ENCODE data around the gene TOP1. TPM values are rescaled to one million over a fixed set of nuclear protein-coding genes. Genes with fewer than 3 reads are reported as not detected.

Gene TOP1
- total RNA-seq, 1 experiment from 2014 or later = 125 TPM

DNA sequence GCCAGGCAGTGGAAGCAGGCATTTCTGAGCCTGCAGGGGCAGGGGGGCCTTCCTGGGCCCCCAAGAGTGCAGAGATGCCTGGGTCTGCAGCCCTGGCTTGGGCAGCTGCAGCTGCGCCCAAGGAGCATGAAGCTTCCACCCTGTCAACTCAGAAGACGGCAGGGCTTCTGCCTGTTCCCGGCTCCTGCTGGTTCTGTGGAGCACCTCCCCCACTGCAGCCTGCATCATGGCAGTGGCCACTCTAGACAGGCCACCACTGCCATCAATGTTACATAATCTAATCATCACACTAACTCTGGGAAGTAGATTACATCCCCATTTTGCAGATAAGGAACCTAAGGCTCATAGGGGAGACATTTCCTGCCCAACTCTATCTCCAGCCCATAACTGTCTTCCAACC, 21.1 kb upstream of the TOP1 start:
- no peak overlapping the region for H3K4me3 ChIP-seq (ENCODE audit: low read depth, low read length, poor library complexity, severe bottlenecking)
- ChIA-PET CTCF (no interaction called here), POLR2A (ENCODE audit: low non-redundant PET) (no interaction called here)
- H3K27me3 ChIP-seq (replicated peaks; ENCODE audit: insufficient read depth, low read depth, low read length, poor library complexity) = no peaks in the 10 kb centered on the region
- no peak overlapping the region for H3K27ac ChIP-seq (ENCODE audit: low read depth, low read length, poor library complexity, severe bottlenecking)
- H3K9me3 ChIP-seq (ENCODE audit: low read depth, low read length, poor library complexity, severe bottlenecking) = peaks cover 11% of the 10 kb centered on the region
- H3K4me1 ChIP-seq (ENCODE audit: insufficient read depth, low read length, poor library complexity, severe bottlenecking) = peaks cover 53% of the 10 kb centered on the region
- no peak for DNase-seq (ENCODE audit: low spot score)
- intact Hi-C loops (cut with micrococcal nuclease; ENCODE audit: unreplicated experiment) = no loop called here
- TF ChIP-seq EZH2 (IDR thresholded peaks at IDR 0.05; ENCODE audit: borderline replicate concordance, low read depth, low read length, poor library complexity, severe bottlenecking) (no peak), CTCF (conservative IDR thresholded peaks at IDR 0.05; ENCODE audit: low read depth, low read length) (no peak)
- H3K36me3 ChIP-seq (ENCODE audit: insufficient read depth, low read length, poor library complexity, severe bottlenecking) = no peaks in the 10 kb centered on the region
- BruUV-seq (replicated peaks) = no TSS peak

- Histone ChIP-seq H3K27ac (ENCODE audit: low read depth, low read length, poor library complexity, severe bottlenecking) (no peak overlapping the region), H3K4me3 (ENCODE audit: low read depth, low read length, poor library complexity, severe bottlenecking) (no peak overlapping the region), H3K4me1 (ENCODE audit: insufficient read depth, low read length, poor library complexity, severe bottlenecking) (peaks cover 37% of the 10 kb centered on the region), H3K9me3 (ENCODE audit: low read depth, low read length, poor library complexity, severe bottlenecking) (peaks cover 11% of the 10 kb centered on the region), H3K36me3 (ENCODE audit: insufficient read depth, low read length, poor library complexity, severe bottlenecking) (no peaks in the 10 kb centered on the region), H3K27me3 (replicated peaks; ENCODE audit: insufficient read depth, low read depth, low read length, poor library complexity) (no peaks in the 10 kb centered on the region)
- BruUV-seq (replicated peaks) = no TSS peak
- TF ChIP-seq CTCF (conservative IDR thresholded peaks at IDR 0.05; ENCODE audit: low read depth, low read length) (no peak), EZH2 (IDR thresholded peaks at IDR 0.05; ENCODE audit: borderline replicate concordance, low read depth, low read length, poor library complexity, severe bottlenecking) (no peak)
- no peak for DNase-seq (ENCODE audit: low spot score)
- CTCF ChIA-PET = no interaction called here
- POLR2A ChIA-PET (ENCODE audit: low non-redundant PET) = no interaction called here
- intact Hi-C loops (cut with micrococcal nuclease; ENCODE audit: unreplicated experiment) = no loop called here
These were observed 18.7 kb upstream of the TOP1 start for GRCh38 chr20:41009946-41010345.

DNA sequence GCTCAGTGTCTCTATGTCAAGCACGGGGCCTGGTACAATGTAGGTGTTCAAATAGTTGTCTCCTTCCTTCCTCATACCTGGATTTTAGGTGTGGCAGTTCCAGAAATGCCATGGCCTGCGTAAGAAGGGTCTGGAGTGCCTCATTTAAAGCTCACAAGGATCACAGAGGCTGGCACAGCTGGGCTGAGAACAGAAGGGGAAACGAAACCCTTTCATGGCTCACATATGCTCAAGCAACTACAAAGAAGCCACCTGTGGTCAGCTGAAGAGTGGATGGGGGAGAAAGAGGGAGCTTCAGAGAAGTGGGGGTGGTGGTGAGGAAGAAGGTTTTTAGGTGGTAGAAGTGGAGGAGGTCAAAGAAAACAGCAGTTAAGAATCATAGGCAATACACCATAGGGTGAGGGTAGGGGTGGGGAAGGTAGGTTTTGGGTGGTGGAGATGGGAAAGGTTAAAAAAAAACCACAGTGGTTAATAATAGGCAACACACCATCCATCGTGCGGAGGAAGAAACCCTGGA, 17.0 kb upstream of the TOP1 start:
- DNase-seq (ENCODE audit: low spot score) = no peak
- CTCF ChIA-PET = no interaction called here

More for the DNA sequence above, 17.0 kb upstream of the TOP1 start:
- H3K4me1 ChIP-seq (ENCODE audit: insufficient read depth, low read length, poor library complexity, severe bottlenecking) = peaks cover 28% of the 10 kb centered on the region
- intact Hi-C loops (cut with micrococcal nuclease; ENCODE audit: unreplicated experiment) = no loop called here
- TF ChIP-seq EZH2 (IDR thresholded peaks at IDR 0.05; ENCODE audit: borderline replicate concordance, low read depth, low read length, poor library complexity, severe bottlenecking) = no peak
- TF ChIP-seq CTCF (conservative IDR thresholded peaks at IDR 0.05; ENCODE audit: low read depth, low read length) = no peak
- peaks cover 3% of the 10 kb centered on the region for H3K9me3 ChIP-seq (ENCODE audit: low read depth, low read length, poor library complexity, severe bottlenecking)
- POLR2A ChIA-PET (ENCODE audit: low non-redundant PET) = interaction anchor here (0.6 to 0.7 kb wide), 2 partner anchors 1944 to 1973 kb away, joined by 3 read pairs; no protein-coding TSS in a partner anchor
- no peak overlapping the region for H3K4me3 ChIP-seq (ENCODE audit: low read depth, low read length, poor library complexity, severe bottlenecking)
- H3K27me3 ChIP-seq (replicated peaks; ENCODE audit: insufficient read depth, low read depth, low read length, poor library complexity) = no peaks in the 10 kb centered on the region
- H3K36me3 ChIP-seq (ENCODE audit: insufficient read depth, low read length, poor library complexity, severe bottlenecking) = no peaks in the 10 kb centered on the region
- no TSS peak for BruUV-seq (replicated peaks)
- no peak overlapping the region for H3K27ac ChIP-seq (ENCODE audit: low read depth, low read length, poor library complexity, severe bottlenecking)
